NK-92 (cell line): ENCODE results near the gene KIAA1328.
"Not testable (repeated sequence)": the region's sequence is repeated elsewhere in the genome, so short reads cannot be mapped to it uniquely, and the experiment has no call there.

Experiments used
- DNase-seq: peaks from one replicate; lab custom pipeline; 2025; ENCODE audit not compliant: unreplicated experiment; lab: John Stamatoyannopoulos, UW

The KIAA1328 gene

GRCh38 chr18:36821681-36822080 is 7.2 kb upstream of the KIAA1328 start:
- DNase-seq: no peak

GRCh38 chr18:36825526-36825925 is 3.4 kb upstream of the KIAA1328 start:
- no peak for DNase-seq

GRCh38 chr18:36826556-36826955 is 2.4 kb upstream of the KIAA1328 start:
- DNase-seq: no peak

- no peak for DNase-seq
Measured at GRCh38 chr18:36828157-36828629, 734 bp upstream of the KIAA1328 start.

- DNase-seq: no peak
Measured at GRCh38 chr18:36829362-36830157, 633 bp downstream of the KIAA1328 start.

GRCh38 chr18:36830158-36830495 is 1.2 kb downstream of the KIAA1328 start:
- DNase-seq: no peak

GRCh38 chr18:36831139-36831538 is 2.2 kb downstream of the KIAA1328 start:
- DNase-seq: no peak

- DNase-seq: no peak
Measured at GRCh38 chr18:36833120-36833519, 4.2 kb downstream of the KIAA1328 start.

- DNase-seq: no peak
Measured at GRCh38 chr18:36835927-36836326, 7.0 kb downstream of the KIAA1328 start.

GRCh38 chr18:36839835-36840234 is 10.9 kb downstream of the KIAA1328 start:
- DNase-seq: no peak

- no peak for DNase-seq
Measured at GRCh38 chr18:36843199-36843598, 14.3 kb downstream of the KIAA1328 start.

- DNase-seq: no peak
Measured at GRCh38 chr18:36843784-36844183, 14.9 kb downstream of the KIAA1328 start.

GRCh38 chr18:36848609-36849008 is 19.7 kb downstream of the KIAA1328 start:
- no peak for DNase-seq

- DNase-seq: no peak
Measured at GRCh38 chr18:36849288-36850006, 20.5 kb downstream of the KIAA1328 start.

- DNase-seq: no peak
Measured at GRCh38 chr18:36850527-36851201, 21.7 kb downstream of the KIAA1328 start.

GRCh38 chr18:36851202-36851590 is 22.3 kb downstream of the KIAA1328 start:
- no peak for DNase-seq

GRCh38 chr18:36856815-36857214 is 27.9 kb downstream of the KIAA1328 start:
- no peak for DNase-seq

GRCh38 chr18:36862182-36862581 is 33.3 kb downstream of the KIAA1328 start:
- no peak for DNase-seq

GRCh38 chr18:36867056-36867455 is 38.1 kb downstream of the KIAA1328 start:
- no peak for DNase-seq

- no peak for DNase-seq
Measured at GRCh38 chr18:36871801-36872200, 42.9 kb downstream of the KIAA1328 start.

GRCh38 chr18:36872329-36872728 is 43.4 kb downstream of the KIAA1328 start:
- no peak for DNase-seq

GRCh38 chr18:36873826-36874225 is 44.9 kb downstream of the KIAA1328 start:
- not testable (repeated sequence) for DNase-seq
